HepG2 (cell line): ENCODE data around the gene PFKM. TPM values are rescaled to one million over a fixed set of nuclear protein-coding genes. Genes with fewer than 3 reads are reported as not detected.
A peak's percentile ranks its signal among the peaks of the same experiment; 100 is the strongest.

ENCODE experiments used
- ARHGAP35 ChIP-seq: sonication (generic); formaldehyde crosslinking; IDR thresholded peaks from 2 replicates; pipeline ENCODE4 v1.9.0; 2022; ENCODE audit warnings: mild to moderate bottlenecking, inconsistent platforms, moderate library complexity, missing genetic modification reagents, borderline replicate concordance
- DMAP1 ChIP-seq: IDR thresholded peaks from 2 replicates; pipeline ENCODE4 v1.6.1; 2016
- ELF4 ChIP-seq: sonication (generic); formaldehyde crosslinking; IDR thresholded peaks from 2 replicates; pipeline ENCODE4 v1.5.0; 2020; ENCODE audit warnings: missing genetic modification reagents, mild to moderate bottlenecking, moderate library complexity, borderline replicate concordance
- ETV5 ChIP-seq: IDR thresholded peaks from 2 replicates; pipeline ENCODE4 v1.6.1; 2018; ENCODE audit warnings: missing biosample characterization, missing genetic modification reagents, inconsistent platforms, borderline replicate concordance
- GABPB1 ChIP-seq: IDR thresholded peaks from 2 replicates; pipeline ENCODE4 v1.6.1; 2016; ENCODE audit warnings: mild to moderate bottlenecking, missing genetic modification reagents, moderate library complexity, missing compliant biosample characterization
- HNRNPK ChIP-seq: fragments of 200-400 bp; formaldehyde crosslinking; IDR thresholded peaks from 2 replicates; pipeline ENCODE4 v1.6.1; 2018; ENCODE audit warnings: low read length, low read depth, moderate library complexity, mild to moderate bottlenecking; ENCODE audit not compliant: poor library complexity, severe bottlenecking
- MIER3 ChIP-seq: IDR thresholded peaks from 2 replicates; pipeline ENCODE4 v1.6.1; 2016; ENCODE audit warnings: missing compliant biosample characterization, borderline replicate concordance
- MLLT10 ChIP-seq: sonication (generic); formaldehyde crosslinking; IDR thresholded peaks from 2 replicates; pipeline ENCODE4 v1.4.0; 2020; ENCODE audit warnings: missing genetic modification reagents
- MXD4 ChIP-seq: IDR thresholded peaks from 2 replicates; pipeline ENCODE4 v1.6.1; 2016; ENCODE audit warnings: mild to moderate bottlenecking, missing biosample characterization, missing genetic modification reagents
- RFX5 ChIP-seq: IDR thresholded peaks from 2 replicates; pipeline ENCODE4 v1.6.1; 2011; ENCODE audit warnings: low read depth, low read length, improper control_type of control experiment
- SIX4 ChIP-seq: sonication (generic); formaldehyde crosslinking; IDR thresholded peaks from 2 replicates; pipeline ENCODE4 v1.4.0; 2020; ENCODE audit warnings: missing genetic modification reagents
- STAT5B ChIP-seq: sonication (generic); formaldehyde crosslinking; IDR thresholded peaks from 2 replicates; pipeline ENCODE4 v1.4.0; 2020; ENCODE audit warnings: missing genetic modification reagents
- YEATS2 ChIP-seq: sonication (generic); formaldehyde crosslinking; IDR thresholded peaks from 2 replicates; pipeline ENCODE4 v1.4.0; 2020; ENCODE audit warnings: missing genetic modification reagents, borderline replicate concordance
- ZFX ChIP-seq: sonication (generic); formaldehyde crosslinking; IDR thresholded peaks from 2 replicates; pipeline ENCODE4 v1.4.0; 2020; ENCODE audit warnings: mild to moderate bottlenecking, low read depth, missing genetic modification reagents, moderate library complexity
- ZIK1 ChIP-seq: sonication (generic); formaldehyde crosslinking; IDR thresholded peaks from 2 replicates; pipeline ENCODE4 v1.5.0; 2020; ENCODE audit warnings: mild to moderate bottlenecking, low read depth, missing genetic modification reagents, borderline replicate concordance
- ZNF430 ChIP-seq: sonication (generic); formaldehyde crosslinking; IDR thresholded peaks from 2 replicates; pipeline ENCODE4 v1.9.0; 2021; ENCODE audit warnings: mild to moderate bottlenecking, missing genetic modification reagents
- ZNF614 ChIP-seq: IDR thresholded peaks from 2 replicates; pipeline ENCODE4 v1.6.1; 2018; ENCODE audit warnings: missing biosample characterization, missing genetic modification reagents, inconsistent platforms, borderline replicate concordance
- ZNF674 ChIP-seq: sonication (generic); formaldehyde crosslinking; IDR thresholded peaks from 2 replicates; pipeline ENCODE4 v1.5.0; 2020; ENCODE audit warnings: low read depth, mild to moderate bottlenecking, missing genetic modification reagents
- ZNF782 ChIP-seq: sonication (generic); formaldehyde crosslinking; IDR thresholded peaks from 2 replicates; pipeline ENCODE4 v1.4.0; 2020; ENCODE audit warnings: missing genetic modification reagents, mild to moderate bottlenecking, borderline replicate concordance
- ZNF883 ChIP-seq: sonication (generic); formaldehyde crosslinking; IDR thresholded peaks from 2 replicates; pipeline ENCODE4 v1.5.1; 2020; ENCODE audit warnings: mild to moderate bottlenecking, missing genetic modification reagents; ENCODE audit errors: not compliant biosample characterization
- polyA plus RNA-seq, 8 experiments: library from polyadenylated mRNA; depleted of rRNA in 3 of 8; stranded (reverse) in 7 of 8; unstranded in 1 of 8; fragments of >200 nt; fragmentation: Illumina TruSeq in 4 of 8; extraction: Trizol in 4 of 8; gene quantifications; 2 replicates each; pipeline versions ENCODE4 v1.2.1 to v1.2.3, GENCODE V29; 2011 to 2016; ENCODE audit warnings: low read depth in 4 of 8, missing spikeins in 1 of 8, mixed read lengths in 1 of 8; ENCODE audit not compliant: insufficient read depth in 1 of 8
- total RNA-seq, 5 experiments: library from RNA; depleted of rRNA; stranded (reverse); fragments of >200 nt; fragmentation: Illumina TruSeq; extraction: Trizol; gene quantifications; 2 replicates each; pipeline ENCODE4 v1.2.3, GENCODE V29; 2016; ENCODE audit warnings: low read depth in 1 of 5
- TF ChIP-seq, protein P1 (sequence below): sonication (generic); formaldehyde crosslinking; IDR thresholded peaks from 2 replicates; pipeline ENCODE4 v1.4.0; 2020; ENCODE audit warnings: missing genetic modification reagents, borderline replicate concordance
- TF ChIP-seq, protein P2 (sequence below): sonication (generic); formaldehyde crosslinking; IDR thresholded peaks from 2 replicates; pipeline ENCODE4 v1.5.0; 2020; ENCODE audit warnings: missing genetic modification reagents
- TF ChIP-seq, protein P3 (sequence below): sonication (generic); formaldehyde crosslinking; IDR thresholded peaks from 2 replicates; pipeline ENCODE4 v1.4.0; 2020; ENCODE audit warnings: mild to moderate bottlenecking, low read depth, missing genetic modification reagents

The PFKM gene
- total and polyA plus RNA-seq, 2 of the 13 experiments (the other 11 are each of a cell fraction or from before 2014, with no cell fraction given): 1.9 to 2.4 TPM

DNA sequence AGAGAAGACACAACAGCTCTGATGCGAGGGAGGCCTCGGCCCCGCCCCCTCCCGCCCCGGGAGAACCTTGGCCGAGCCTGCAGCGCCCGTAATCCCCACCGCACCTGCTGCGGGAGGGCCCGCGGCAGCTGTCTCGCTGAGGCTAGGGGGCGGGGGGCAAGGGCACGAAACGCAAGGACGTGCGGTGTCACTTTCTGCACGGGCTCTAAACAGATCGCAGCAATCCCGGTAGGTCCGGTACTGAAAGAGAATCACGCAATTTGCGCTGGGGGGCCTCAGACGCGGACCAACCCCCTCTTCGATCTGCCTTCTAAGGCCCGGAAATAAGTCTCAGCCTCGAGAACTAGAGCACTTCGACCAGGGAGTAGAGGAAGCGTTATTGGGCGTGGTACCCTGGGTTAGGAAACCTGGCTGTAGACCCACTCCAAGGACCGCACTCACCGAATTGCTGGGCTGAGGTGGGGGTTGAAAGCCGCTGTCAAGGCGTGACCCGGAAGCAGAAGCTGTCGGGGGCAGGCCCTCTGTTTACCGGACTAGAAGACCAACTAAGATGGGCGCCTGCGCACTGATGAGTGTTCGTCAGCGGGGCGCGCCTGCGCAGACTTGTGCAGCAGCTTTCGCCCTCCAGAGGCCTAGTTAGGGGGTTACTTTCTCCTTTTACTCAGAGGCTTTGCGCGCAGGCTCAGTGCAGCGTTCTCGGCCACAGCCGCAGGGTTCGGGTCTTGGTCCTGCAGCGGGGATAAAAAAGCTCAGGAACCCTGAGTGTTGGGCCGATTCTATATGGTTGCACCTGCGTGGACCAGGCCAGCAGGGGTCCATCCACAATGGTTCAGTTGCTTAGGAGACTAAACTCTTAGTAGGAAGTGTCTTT is 38.1 kb downstream of the PFKM start, which contains the start of gene ASB8 (continued):
- TF ChIP-seq, protein P1, sequence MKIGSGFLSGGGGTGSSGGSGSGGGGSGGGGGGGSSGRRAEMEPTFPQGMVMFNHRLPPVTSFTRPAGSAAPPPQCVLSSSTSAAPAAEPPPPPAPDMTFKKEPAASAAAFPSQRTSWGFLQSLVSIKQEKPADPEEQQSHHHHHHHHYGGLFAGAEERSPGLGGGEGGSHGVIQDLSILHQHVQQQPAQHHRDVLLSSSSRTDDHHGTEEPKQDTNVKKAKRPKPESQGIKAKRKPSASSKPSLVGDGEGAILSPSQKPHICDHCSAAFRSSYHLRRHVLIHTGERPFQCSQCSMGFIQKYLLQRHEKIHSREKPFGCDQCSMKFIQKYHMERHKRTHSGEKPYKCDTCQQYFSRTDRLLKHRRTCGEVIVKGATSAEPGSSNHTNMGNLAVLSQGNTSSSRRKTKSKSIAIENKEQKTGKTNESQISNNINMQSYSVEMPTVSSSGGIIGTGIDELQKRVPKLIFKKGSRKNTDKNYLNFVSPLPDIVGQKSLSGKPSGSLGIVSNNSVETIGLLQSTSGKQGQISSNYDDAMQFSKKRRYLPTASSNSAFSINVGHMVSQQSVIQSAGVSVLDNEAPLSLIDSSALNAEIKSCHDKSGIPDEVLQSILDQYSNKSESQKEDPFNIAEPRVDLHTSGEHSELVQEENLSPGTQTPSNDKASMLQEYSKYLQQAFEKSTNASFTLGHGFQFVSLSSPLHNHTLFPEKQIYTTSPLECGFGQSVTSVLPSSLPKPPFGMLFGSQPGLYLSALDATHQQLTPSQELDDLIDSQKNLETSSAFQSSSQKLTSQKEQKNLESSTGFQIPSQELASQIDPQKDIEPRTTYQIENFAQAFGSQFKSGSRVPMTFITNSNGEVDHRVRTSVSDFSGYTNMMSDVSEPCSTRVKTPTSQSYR: peak; percentile 87
- TF ChIP-seq ZNF674 (CRISPR knock-in tag) (no peak), ETV5 (0 out of 2 replicates have a peak, but pooled peaks have one; percentile 32), DMAP1 (CRISPR knock-in tag) (peak; percentile 80), ZNF782 (no peak; the same call in 1 of the 2 replicates), ZNF614 (CRISPR knock-in tag) (peak; percentile 88), RFX5 (no peak), ZFX (CRISPR knock-in tag) (peak; percentile 90), HNRNPK (no peak), MLLT10 (CRISPR knock-in tag) (no peak), YEATS2 (peak; percentile 84; the same call in 1 of the 2 replicates), ZNF883 (CRISPR knock-in tag) (peak; percentile 33), ZNF430 (CRISPR knock-in tag) (peak; percentile 81), MXD4 (CRISPR knock-in tag) (peak; percentile 86; the same call in 1 of the 2 replicates), ZIK1 (no peak), STAT5B (no peak), GABPB1 (peak; percentile 99), ARHGAP35 (peak; percentile 75; the same call in 1 of the 2 replicates), ELF4 (CRISPR knock-in tag) (0 out of 2 replicates have a peak, but pooled peaks have one; percentile 54), MIER3 (CRISPR knock-in tag) (peak; percentile 50; the same call in 1 of the 2 replicates), SIX4 (CRISPR knock-in tag) (no peak)
- TF ChIP-seq, protein P2, sequence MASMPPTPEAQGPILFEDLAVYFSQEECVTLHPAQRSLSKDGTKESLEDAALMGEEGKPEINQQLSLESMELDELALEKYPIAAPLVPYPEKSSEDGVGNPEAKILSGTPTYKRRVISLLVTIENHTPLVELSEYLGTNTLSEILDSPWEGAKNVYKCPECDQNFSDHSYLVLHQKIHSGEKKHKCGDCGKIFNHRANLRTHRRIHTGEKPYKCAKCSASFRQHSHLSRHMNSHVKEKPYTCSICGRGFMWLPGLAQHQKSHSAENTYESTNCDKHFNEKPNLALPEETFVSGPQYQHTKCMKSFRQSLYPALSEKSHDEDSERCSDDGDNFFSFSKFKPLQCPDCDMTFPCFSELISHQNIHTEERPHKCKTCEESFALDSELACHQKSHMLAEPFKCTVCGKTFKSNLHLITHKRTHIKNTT (CRISPR knock-in tag): no peak
- TF ChIP-seq, protein P3, sequence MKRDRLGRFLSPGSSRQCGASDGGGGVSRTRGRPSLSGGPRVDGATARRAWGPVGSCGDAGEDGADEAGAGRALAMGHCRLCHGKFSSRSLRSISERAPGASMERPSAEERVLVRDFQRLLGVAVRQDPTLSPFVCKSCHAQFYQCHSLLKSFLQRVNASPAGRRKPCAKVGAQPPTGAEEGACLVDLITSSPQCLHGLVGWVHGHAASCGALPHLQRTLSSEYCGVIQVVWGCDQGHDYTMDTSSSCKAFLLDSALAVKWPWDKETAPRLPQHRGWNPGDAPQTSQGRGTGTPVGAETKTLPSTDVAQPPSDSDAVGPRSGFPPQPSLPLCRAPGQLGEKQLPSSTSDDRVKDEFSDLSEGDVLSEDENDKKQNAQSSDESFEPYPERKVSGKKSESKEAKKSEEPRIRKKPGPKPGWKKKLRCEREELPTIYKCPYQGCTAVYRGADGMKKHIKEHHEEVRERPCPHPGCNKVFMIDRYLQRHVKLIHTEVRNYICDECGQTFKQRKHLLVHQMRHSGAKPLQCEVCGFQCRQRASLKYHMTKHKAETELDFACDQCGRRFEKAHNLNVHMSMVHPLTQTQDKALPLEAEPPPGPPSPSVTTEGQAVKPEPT: peak; percentile 37; the same call in 1 of the 2 replicates
